Activated effector memory CD4-positive, alpha-beta T cell treated with Interleukin-2 at 50 U/mL for 16 hours (primary cell): ENCODE results near the gene CEP192.
"Not testable (repeated sequence)": the region's sequence is repeated elsewhere in the genome, so short reads cannot be mapped to it uniquely, and the experiment has no call there.

Experiments used
- DNase-seq: peaks from one replicate; pipeline ENCODE4 v3.0.0-alpha.2; 2020

The CEP192 gene

GRCh38 chr18:12990641-12990966 is 558 bp upstream of the CEP192 start:
- DNase-seq: no peak

- no peak for DNase-seq
Measured at GRCh38 chr18:12991821-12992179, 638 bp downstream of the CEP192 start.

- no peak for DNase-seq
Measured at GRCh38 chr18:12993439-12993838, 2.3 kb downstream of the CEP192 start.

GRCh38 chr18:12995424-12995823 is 4.3 kb downstream of the CEP192 start:
- DNase-seq: no peak

GRCh38 chr18:12995952-12996477 is 4.9 kb downstream of the CEP192 start:
- no peak for DNase-seq

GRCh38 chr18:12996661-12997292 is 5.6 kb downstream of the CEP192 start:
- no peak for DNase-seq

- not testable (repeated sequence) for DNase-seq
Measured at GRCh38 chr18:12997330-12997729, 6.2 kb downstream of the CEP192 start.

- DNase-seq: no peak
Measured at GRCh38 chr18:12998332-12999060, 7.3 kb downstream of the CEP192 start.

GRCh38 chr18:13003466-13003896 is 12.3 kb downstream of the CEP192 start:
- no peak for DNase-seq

- DNase-seq: no peak
Measured at GRCh38 chr18:13004396-13004795, 13.2 kb downstream of the CEP192 start.

- no peak for DNase-seq
Measured at GRCh38 chr18:13005289-13005688, 14.1 kb downstream of the CEP192 start.

GRCh38 chr18:13006531-13007247 is 15.5 kb downstream of the CEP192 start:
- DNase-seq: no peak

- DNase-seq: no peak
Measured at GRCh38 chr18:13007248-13007560, 16.0 kb downstream of the CEP192 start.

- no peak for DNase-seq
Measured at GRCh38 chr18:13011719-13012118, 20.6 kb downstream of the CEP192 start.

- no peak for DNase-seq
Measured at GRCh38 chr18:13014232-13014631, 23.1 kb downstream of the CEP192 start.

GRCh38 chr18:13014818-13015217 is 23.7 kb downstream of the CEP192 start:
- DNase-seq: no peak

GRCh38 chr18:13017247-13017875 is 26.2 kb downstream of the CEP192 start:
- DNase-seq: no peak

- DNase-seq: no peak
Measured at GRCh38 chr18:13018374-13018773, 27.2 kb downstream of the CEP192 start.

- DNase-seq: no peak
Measured at GRCh38 chr18:13019301-13019700, 28.1 kb downstream of the CEP192 start.

- no peak for DNase-seq
Measured at GRCh38 chr18:13022644-13023043, 31.5 kb downstream of the CEP192 start.

- DNase-seq: no peak
Measured at GRCh38 chr18:13025233-13025632, 34.1 kb downstream of the CEP192 start.

- no peak for DNase-seq
Measured at GRCh38 chr18:13026583-13027270, 35.6 kb downstream of the CEP192 start.

GRCh38 chr18:13028869-13029268 is 37.7 kb downstream of the CEP192 start:
- no peak for DNase-seq
